Activated CD4-positive, alpha-beta T cell treated with anti-CD3 and anti-CD28 coated beads, Interleukin-2, amount 50 U/mL, for 24 hours (primary cell): Measurements from ENCODE around the gene PMS1.
"Not testable (repeated sequence)": the region's sequence is repeated elsewhere in the genome, so short reads cannot be mapped to it uniquely, and the experiment has no call there.

ENCODE experiments used
- DNase-seq, 2 donors: peaks; one replicate each; pipeline ENCODE4 v3.0.0-alpha.2; 2020; ENCODE audit warnings: low read depth in 1 of 2, low spot score in 1 of 2

Gene PMS1

GRCh38 chr2:189860161-189860560 is 75.9 kb downstream of the PMS1 start:
- DNase-seq = no peak

GRCh38 chr2:189862751-189863150 is 78.5 kb downstream of the PMS1 start:
- DNase-seq = no peak

GRCh38 chr2:189865826-189866225 is 81.6 kb downstream of the PMS1 start:
- DNase-seq = no peak

GRCh38 chr2:189866296-189866695 is 82.0 kb downstream of the PMS1 start:
- no peak for DNase-seq

- DNase-seq = no peak
Observed at GRCh38 chr2:189868896-189869295, 84.6 kb downstream of the PMS1 start.

GRCh38 chr2:189870381-189871085 is 86.3 kb downstream of the PMS1 start:
- no peak for DNase-seq

- no peak for DNase-seq
Observed at GRCh38 chr2:189873696-189874095, 89.4 kb downstream of the PMS1 start.

- DNase-seq = no peak
Observed at GRCh38 chr2:189874586-189875320, 90.5 kb downstream of the PMS1 start.

GRCh38 chr2:189876271-189876670 is 92.0 kb downstream of the PMS1 start:
- DNase-seq = no peak

- DNase-seq = no peak
Observed at GRCh38 chr2:189879716-189880081, 95.4 kb downstream of the PMS1 start.

- no peak for DNase-seq
Observed at GRCh38 chr2:189880429-189880828, 96.2 kb downstream of the PMS1 start.

- no peak for DNase-seq
Observed at GRCh38 chr2:189880832-189881492, 96.7 kb downstream of the PMS1 start.

- DNase-seq = no peak
Observed at GRCh38 chr2:189885368-189885767, 101.1 kb downstream of the PMS1 start.

- DNase-seq = not testable (repeated sequence)
Observed at GRCh38 chr2:189892546-189893294, 108.5 kb downstream of the PMS1 start.

- DNase-seq = no peak
Observed at GRCh38 chr2:189896809-189897208, 112.6 kb downstream of the PMS1 start.

GRCh38 chr2:189899101-189899500 is 114.9 kb downstream of the PMS1 start:
- DNase-seq = no peak

- DNase-seq = no peak
Observed at GRCh38 chr2:189900726-189901125, 116.5 kb downstream of the PMS1 start.

- DNase-seq = no peak
Observed at GRCh38 chr2:189901664-189902063, 117.4 kb downstream of the PMS1 start.

GRCh38 chr2:189913821-189914220 is 129.6 kb downstream of the PMS1 start:
- DNase-seq = no peak

GRCh38 chr2:189916651-189917050 is 132.4 kb downstream of the PMS1 start:
- no peak for DNase-seq
